ENCODE results near the gene ABO. TPM values are rescaled to one million over a fixed set of nuclear protein-coding genes. Genes with fewer than 3 reads are reported as not detected.
"Not testable (repeated sequence)": the region's sequence is repeated elsewhere in the genome, so short reads cannot be mapped to it uniquely, and the experiment has no call there.

ABO gene
- total and polyA plus RNA-seq, 2 experiments from 2014 or later: not detected

DNA sequence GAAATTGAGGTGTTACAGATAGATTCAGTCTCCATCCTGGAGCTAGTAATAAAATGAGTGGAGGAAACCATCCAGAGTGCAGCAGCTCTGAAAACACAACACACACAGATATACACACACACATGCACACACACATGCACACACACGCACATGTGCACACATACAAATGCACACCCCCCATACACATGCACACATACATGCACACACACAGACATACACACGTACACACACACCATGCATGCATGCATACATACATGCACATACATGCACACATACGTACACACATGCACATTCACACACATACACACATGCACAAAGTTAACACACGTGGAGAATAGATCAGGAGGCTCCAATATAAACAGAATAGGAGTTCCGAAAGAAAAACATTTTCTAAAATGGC, 44.9 kb downstream of the ABO start:
- Histone ChIP-seq H3K27ac (no peak overlapping the region), H3F3A (ENCODE audit: insufficient read depth) (no peaks in the 10 kb centered on the region), H4K20me1 (ENCODE audit: insufficient read depth) (no peaks in the 10 kb centered on the region), H3K9me3 (ENCODE audit: low read depth) (no peaks in the 10 kb centered on the region), H3K4me3 (no peak overlapping the region), H2AFZ (no peak overlapping the region), H3K79me2 (ENCODE audit: insufficient read depth) (no peaks in the 10 kb centered on the region), H3K4me2 (ENCODE audit: unreplicated experiment) (no peak overlapping the region), H3K9me2 (ENCODE audit: insufficient read depth) (no peaks in the 10 kb centered on the region), H3K27me3 (replicated peaks; ENCODE audit: insufficient read depth) (0 out of 2 replicates have a peak, but pooled peaks cover 6% of the 10 kb centered on the region), H3K9ac (no peak overlapping the region), H3K36me3 (ENCODE audit: low read depth) (no peaks in the 10 kb centered on the region), H3K4me1 (ENCODE audit: insufficient read depth) (no peaks in the 10 kb centered on the region)
- 54 to 61% methylated on average over 5 of the region's 5 CpGs for WGBS, 2 experiments (ENCODE audit: low coverage in 1 of 2, low lambda C conversion rate in 2 of 2, missing lambda C conversion rate in 2 of 2)
- TF ChIP-seq EZH2phosphoT487 (IDR thresholded peaks at IDR 0.05; ENCODE audit: insufficient read depth, low read depth) (no peak), EZH2 (IDR thresholded peaks at IDR 0.05; ENCODE audit: insufficient read depth, poor library complexity, severe bottlenecking) (no peak)
- no peak for DNase-seq
- in situ Hi-C loops (cut with MboI): no loop called here

DNA sequence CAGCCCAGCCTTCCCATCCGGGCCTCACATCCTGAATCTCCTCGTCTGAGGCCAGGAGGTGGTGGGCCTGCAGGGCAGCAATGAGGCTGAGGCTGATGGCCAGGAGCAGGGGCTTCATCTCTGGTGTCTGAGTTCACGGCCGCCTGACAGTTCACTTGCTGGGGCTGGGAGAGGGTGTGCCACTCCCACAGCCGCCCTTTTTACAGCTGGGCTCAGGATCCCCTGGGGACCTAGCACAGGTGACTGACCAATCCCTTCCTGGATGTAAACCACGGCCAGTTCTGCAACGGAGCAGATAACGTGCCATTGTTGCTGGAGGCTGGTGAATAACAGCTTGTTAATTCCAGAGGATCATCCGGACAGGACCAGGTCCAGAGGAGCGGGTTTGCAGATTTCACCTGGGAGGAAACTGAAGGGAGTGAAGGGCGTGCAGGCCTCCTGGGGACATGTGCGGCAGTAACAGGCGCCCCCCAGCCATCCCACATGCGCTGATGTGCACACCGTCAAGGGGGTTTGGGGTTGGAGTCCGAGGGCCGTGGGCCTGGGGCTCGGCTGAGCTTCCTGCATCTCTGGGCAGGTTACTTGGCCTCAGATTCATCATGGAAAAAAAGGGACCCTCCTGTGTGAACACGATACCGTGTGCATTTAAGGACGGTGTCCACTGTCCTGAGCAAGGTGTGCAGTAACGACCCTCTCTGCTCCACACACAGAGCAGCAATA, 46.4 kb downstream of the ABO start:
- H3K9me3 ChIP-seq (ENCODE audit: low read depth); DNase-seq; H3K9ac ChIP-seq; in situ Hi-C loops (cut with MboI); H3K79me2 ChIP-seq (ENCODE audit: insufficient read depth); H3K4me3 ChIP-seq; H3K36me3 ChIP-seq (ENCODE audit: low read depth); H3F3A ChIP-seq (ENCODE audit: insufficient read depth); H4K20me1 ChIP-seq (ENCODE audit: insufficient read depth); H3K4me2 ChIP-seq (ENCODE audit: unreplicated experiment); H2AFZ ChIP-seq; H3K27ac ChIP-seq; H3K4me1 ChIP-seq (ENCODE audit: insufficient read depth); H3K9me2 ChIP-seq (ENCODE audit: insufficient read depth): not testable (repeated sequence)
- peaks cover 13% of the 10 kb centered on the region; the same call in 1 of the 2 replicates for H3K27me3 ChIP-seq (replicated peaks; ENCODE audit: insufficient read depth)
- 63 to 65% methylated on average over 20 to 22 of the region's 22 CpGs for WGBS, 2 experiments (ENCODE audit: low coverage in 1 of 2, low lambda C conversion rate in 2 of 2, missing lambda C conversion rate in 2 of 2)

DNA sequence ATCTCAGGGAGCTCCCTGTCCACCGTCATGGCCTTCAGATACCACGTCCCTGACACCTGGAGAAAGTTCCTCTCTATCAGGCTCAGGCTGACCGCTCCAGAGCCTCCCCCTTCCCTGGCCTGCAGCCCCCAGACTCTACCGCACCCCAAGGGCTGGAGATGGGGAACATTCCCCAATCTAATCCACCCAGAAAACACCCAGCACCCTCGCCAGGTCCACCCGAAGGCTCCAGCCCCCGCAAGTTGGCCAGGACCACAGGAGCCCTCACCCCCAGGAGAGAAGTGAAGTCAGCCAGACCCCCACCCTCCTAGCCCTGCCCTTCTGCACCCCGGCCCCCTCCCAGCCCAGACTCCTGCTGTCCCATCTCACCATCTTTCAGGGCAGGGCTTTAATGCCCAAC, 47.0 kb downstream of the ABO start:
- 42 to 55% methylated on average over 4 to 8 of the region's 8 CpGs for WGBS, 2 experiments (ENCODE audit: low coverage in 1 of 2, low lambda C conversion rate in 2 of 2, missing lambda C conversion rate in 2 of 2)
- H3F3A ChIP-seq (ENCODE audit: insufficient read depth); H3K4me1 ChIP-seq (ENCODE audit: insufficient read depth); H3K9me2 ChIP-seq (ENCODE audit: insufficient read depth); H3K9ac ChIP-seq; in situ Hi-C loops (cut with MboI); H3K9me3 ChIP-seq (ENCODE audit: low read depth); H4K20me1 ChIP-seq (ENCODE audit: insufficient read depth); H3K4me3 ChIP-seq; H3K36me3 ChIP-seq (ENCODE audit: low read depth); H3K79me2 ChIP-seq (ENCODE audit: insufficient read depth); H3K27ac ChIP-seq; DNase-seq; H2AFZ ChIP-seq; H3K4me2 ChIP-seq (ENCODE audit: unreplicated experiment): not testable (repeated sequence)
- peaks cover 17% of the 10 kb centered on the region; the same call in 1 of the 2 replicates for H3K27me3 ChIP-seq (replicated peaks; ENCODE audit: insufficient read depth)

DNA sequence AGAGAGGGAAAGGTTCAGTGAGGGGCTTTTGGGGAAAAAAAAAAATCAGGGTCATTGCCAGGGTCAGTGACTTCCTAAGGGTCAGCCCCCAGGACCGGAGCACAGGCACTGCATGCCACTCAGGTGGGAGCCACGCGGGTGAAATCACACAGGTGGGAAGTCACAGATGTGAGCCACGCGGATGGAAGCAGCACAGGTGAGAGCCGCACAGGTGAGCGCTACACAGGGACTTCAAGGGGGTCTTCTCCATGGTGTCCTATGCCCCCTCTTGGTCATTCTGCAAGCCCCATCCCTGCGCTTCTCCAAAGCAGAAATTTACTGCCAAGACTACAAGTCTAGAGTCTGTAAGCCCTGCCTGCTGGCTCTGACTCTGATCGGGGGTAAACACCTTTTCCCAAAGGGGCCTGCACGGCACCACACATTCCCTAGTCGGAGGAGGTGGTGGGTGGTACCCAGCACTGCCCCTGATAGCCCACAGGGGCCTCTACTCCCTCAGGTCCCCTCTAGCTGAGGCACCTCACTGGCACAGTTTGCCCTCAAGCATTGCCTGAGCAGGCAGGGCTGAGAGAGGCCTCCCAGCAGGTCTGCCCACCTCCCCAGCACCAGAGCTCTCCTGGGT, 47.6 kb downstream of the ABO start:
- 54 to 58% methylated on average over 11 of the region's 11 CpGs for WGBS, 2 experiments (ENCODE audit: low coverage in 1 of 2, low lambda C conversion rate in 2 of 2, missing lambda C conversion rate in 2 of 2)
- H3K27me3 ChIP-seq (replicated peaks; ENCODE audit: insufficient read depth): peaks cover 19% of the 10 kb centered on the region; the same call in 1 of the 2 replicates

More for the DNA sequence above, 47.6 kb downstream of the ABO start:
- Histone ChIP-seq H3K4me2 (ENCODE audit: unreplicated experiment) (no peak overlapping the region), H3K79me2 (ENCODE audit: insufficient read depth) (no peaks in the 10 kb centered on the region), H3K27ac (no peak overlapping the region), H3K9me2 (ENCODE audit: insufficient read depth) (no peaks in the 10 kb centered on the region), H3K4me3 (no peak overlapping the region), H3K4me1 (ENCODE audit: insufficient read depth) (no peaks in the 10 kb centered on the region), H3F3A (ENCODE audit: insufficient read depth) (no peaks in the 10 kb centered on the region), H3K36me3 (ENCODE audit: low read depth) (no peaks in the 10 kb centered on the region), H4K20me1 (ENCODE audit: insufficient read depth) (no peaks in the 10 kb centered on the region), H3K9me3 (ENCODE audit: low read depth) (no peaks in the 10 kb centered on the region), H3K9ac (no peak overlapping the region), H2AFZ (no peak overlapping the region)
- no peak for DNase-seq
- TF ChIP-seq EZH2phosphoT487 (IDR thresholded peaks at IDR 0.05; ENCODE audit: insufficient read depth, low read depth): no peak
- TF ChIP-seq EZH2 (IDR thresholded peaks at IDR 0.05; ENCODE audit: insufficient read depth, poor library complexity, severe bottlenecking): no peak
- in situ Hi-C loops (cut with MboI): no loop called here
